ENCODE data around the gene MAP3K7CL.
A peak's percentile ranks its signal among the peaks of the same experiment; 100 is the strongest.

The MAP3K7CL gene

DNA sequence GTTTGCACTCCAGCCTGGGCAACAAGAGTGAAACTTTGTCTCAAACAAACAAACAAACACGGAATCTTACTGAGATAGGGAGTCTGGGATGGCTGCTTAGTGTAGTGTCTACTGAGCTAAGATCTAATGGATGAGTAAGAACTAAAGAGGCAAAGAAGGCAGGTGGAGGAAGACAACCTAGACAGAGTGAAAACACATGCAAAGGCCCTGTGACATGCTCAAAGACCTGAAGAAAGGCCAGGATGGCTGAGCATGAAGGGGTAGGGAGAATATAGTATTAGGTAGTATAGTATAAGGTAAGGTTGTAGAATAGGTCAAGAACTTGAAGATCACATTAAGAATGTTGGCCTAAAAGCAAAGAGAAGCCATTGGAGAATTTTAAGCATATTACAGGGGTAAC lies 49.1 kb downstream of the MAP3K7CL start:
- POLR2A ChIA-PET, result no interaction called here
- no peak for DNase-seq (ENCODE audit: extremely low spot score)
- TF ChIP-seq, protein P1, sequence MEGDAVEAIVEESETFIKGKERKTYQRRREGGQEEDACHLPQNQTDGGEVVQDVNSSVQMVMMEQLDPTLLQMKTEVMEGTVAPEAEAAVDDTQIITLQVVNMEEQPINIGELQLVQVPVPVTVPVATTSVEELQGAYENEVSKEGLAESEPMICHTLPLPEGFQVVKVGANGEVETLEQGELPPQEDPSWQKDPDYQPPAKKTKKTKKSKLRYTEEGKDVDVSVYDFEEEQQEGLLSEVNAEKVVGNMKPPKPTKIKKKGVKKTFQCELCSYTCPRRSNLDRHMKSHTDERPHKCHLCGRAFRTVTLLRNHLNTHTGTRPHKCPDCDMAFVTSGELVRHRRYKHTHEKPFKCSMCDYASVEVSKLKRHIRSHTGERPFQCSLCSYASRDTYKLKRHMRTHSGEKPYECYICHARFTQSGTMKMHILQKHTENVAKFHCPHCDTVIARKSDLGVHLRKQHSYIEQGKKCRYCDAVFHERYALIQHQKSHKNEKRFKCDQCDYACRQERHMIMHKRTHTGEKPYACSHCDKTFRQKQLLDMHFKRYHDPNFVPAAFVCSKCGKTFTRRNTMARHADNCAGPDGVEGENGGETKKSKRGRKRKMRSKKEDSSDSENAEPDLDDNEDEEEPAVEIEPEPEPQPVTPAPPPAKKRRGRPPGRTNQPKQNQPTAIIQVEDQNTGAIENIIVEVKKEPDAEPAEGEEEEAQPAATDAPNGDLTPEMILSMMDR (IDR thresholded peaks at IDR 0.05; ENCODE audit: control extremely low read depth, extremely low read depth, low read depth, missing control alignments), result no peak
- CTCF ChIA-PET, result interaction anchor here (1.1 kb wide), 1 partner anchor 11 kb away, joined by 3 read pairs; no protein-coding TSS in a partner anchor

DNA sequence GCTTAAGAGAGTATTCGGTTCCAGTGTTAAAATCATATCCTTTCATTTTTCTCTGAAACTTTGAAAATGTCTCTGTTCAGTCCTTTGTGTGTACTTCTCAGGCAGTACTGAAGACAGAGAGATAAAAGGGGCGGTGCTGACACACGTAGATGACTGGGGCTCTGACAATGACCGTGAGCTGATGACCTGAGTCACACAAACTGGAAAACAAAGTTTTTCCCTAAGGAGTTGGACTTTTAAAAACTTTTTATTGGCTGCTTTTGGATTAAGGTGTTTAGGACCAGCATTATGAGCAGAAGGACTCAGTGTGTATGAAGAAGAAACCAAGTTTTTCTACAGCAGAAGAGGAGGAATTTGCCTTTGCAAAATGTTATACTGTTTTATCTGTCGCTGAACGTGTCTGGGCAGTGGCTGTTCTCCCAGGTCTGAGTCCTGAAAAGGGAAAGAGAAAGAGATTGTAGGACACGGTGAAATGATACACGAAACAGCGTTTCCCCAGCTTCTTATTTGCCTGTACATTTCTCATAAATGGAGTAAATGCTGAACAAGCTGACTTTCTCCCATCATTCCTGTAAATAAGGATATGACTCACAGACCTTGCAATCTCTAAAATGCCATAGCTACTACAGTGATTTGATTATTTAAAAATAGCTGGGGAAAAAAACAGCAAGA lies 51.5 kb downstream of the MAP3K7CL start:
- ChIA-PET POLR2A (interaction anchor here (1.1 kb wide), 1 partner anchor 118 kb away, joined by 3 read pairs; no protein-coding TSS in a partner anchor), CTCF (interaction anchor here (0.9 to 2.1 kb wide), 3 partner anchors 9 to 669 kb away, joined by 3 to 8 read pairs (median 3); no protein-coding TSS in a partner anchor)
- TF ChIP-seq, protein P1 (IDR thresholded peaks at IDR 0.05; ENCODE audit: control extremely low read depth, extremely low read depth, low read depth, missing control alignments), result no peak
- peak; percentile 36 for DNase-seq (ENCODE audit: extremely low spot score)

DNA sequence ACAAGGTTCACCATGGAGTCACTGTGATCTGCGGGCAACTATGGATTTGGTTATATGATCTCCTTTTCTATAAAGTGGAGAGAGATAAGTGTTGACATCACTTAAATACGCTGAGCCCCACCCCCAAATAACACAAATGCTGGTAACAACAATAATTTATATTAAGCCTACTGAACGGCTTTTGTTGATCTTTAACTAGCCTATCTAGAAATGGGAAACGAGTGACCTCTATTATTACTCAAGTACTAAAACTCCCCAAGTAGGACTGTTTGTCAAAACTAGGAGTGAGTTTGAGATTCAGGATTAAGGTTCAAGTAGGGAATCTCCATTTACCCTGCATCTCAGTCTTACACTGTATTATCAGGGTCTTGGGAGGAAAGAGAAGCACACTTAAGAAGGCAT lies 52.2 kb downstream of the MAP3K7CL start:
- TF ChIP-seq, protein P1 (IDR thresholded peaks at IDR 0.05; ENCODE audit: control extremely low read depth, extremely low read depth, low read depth, missing control alignments), result no peak
- no peak for DNase-seq (ENCODE audit: extremely low spot score)
- POLR2A ChIA-PET, result interaction anchor here (1.1 kb wide), 1 partner anchor 118 kb away, joined by 3 read pairs; no protein-coding TSS in a partner anchor
- CTCF ChIA-PET, result interaction anchor here (2.1 kb wide), 1 partner anchor 12 kb away, joined by 8 read pairs; no protein-coding TSS in a partner anchor

DNA sequence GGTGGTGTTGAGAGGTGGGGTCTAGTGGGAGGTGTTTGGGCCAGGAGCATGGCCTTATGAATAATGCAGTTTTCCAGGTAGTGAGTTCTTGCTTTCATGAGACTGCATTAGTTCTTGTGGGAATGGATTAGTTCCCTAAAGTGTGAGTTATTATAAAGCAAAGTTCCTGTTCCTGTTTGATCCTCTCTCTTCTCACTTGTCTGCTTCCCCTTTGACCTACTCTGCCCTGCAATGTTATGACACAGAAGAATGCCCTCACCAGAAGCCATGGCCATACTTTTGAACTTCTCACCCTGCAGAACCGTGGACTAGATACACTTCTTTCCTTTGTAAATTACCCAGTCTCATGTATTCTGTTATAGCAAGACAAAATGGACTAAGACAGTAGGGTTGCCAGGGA lies 53.6 kb downstream of the MAP3K7CL start:
- DNase-seq (ENCODE audit: extremely low spot score), result no peak
- CTCF ChIA-PET, result interaction anchor here (1.3 kb wide), 1 partner anchor 12 kb away, joined by 4 read pairs; no protein-coding TSS in a partner anchor
- TF ChIP-seq, protein P1 (IDR thresholded peaks at IDR 0.05; ENCODE audit: control extremely low read depth, extremely low read depth, low read depth, missing control alignments), result no peak
- POLR2A ChIA-PET, result no interaction called here

DNA sequence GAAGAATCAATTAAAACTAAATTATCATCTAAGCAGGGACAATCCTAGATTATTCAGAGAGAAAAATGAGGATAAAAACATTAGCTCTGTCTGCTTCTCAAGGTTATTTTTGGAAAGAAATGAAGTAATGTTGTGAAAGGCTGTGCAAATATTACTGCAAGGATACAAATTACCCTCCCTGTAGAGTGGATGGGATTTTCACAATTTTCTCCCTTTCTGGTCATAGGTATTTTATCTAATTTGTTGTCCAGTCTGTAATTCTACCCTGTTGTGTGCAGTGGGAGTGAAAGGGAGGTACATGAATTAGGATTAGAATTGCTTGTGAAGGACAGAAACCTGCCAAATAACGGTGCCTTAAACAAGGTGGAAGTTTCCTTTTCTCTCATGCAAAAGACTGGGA lies 54.7 kb downstream of the MAP3K7CL start:
- POLR2A ChIA-PET, result interaction anchor here (0.5 kb wide), 1 partner anchor 14 kb away, joined by 7 read pairs; no protein-coding TSS in a partner anchor
- CTCF ChIA-PET, result interaction anchor here (1.2 to 1.3 kb wide), 2 partner anchors 9 to 11 kb away, joined by 3 to 4 read pairs; no protein-coding TSS in a partner anchor
- TF ChIP-seq, protein P1 (IDR thresholded peaks at IDR 0.05; ENCODE audit: control extremely low read depth, extremely low read depth, low read depth, missing control alignments), result no peak
- DNase-seq (ENCODE audit: extremely low spot score), result no peak

DNA sequence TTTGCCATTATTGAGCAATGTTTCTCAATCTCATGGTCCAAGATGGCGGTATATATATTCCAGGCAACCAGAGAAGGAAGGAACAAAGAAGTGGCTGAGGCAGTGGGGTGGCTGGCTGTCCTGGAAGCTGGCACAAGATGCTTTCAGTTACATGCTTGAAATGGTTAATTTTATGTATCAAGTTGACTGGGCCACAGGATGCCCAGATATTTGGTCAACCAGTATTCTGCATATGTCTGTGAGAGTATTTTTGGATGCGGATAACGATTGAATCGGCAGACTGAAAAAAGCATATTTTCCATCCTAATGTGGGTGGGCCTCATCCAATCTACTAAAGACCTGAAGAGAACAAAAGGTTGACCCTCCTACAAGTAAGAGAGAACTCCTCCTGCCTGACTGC lies 55.2 kb downstream of the MAP3K7CL start:
- TF ChIP-seq, protein P1 (IDR thresholded peaks at IDR 0.05; ENCODE audit: control extremely low read depth, extremely low read depth, low read depth, missing control alignments), result no peak
- ChIA-PET CTCF (interaction anchor here (1.2 kb wide), 1 partner anchor 9 kb away, joined by 3 read pairs; no protein-coding TSS in a partner anchor), POLR2A (interaction anchor here (0.5 to 0.6 kb wide), 2 partner anchors 10 to 13 kb away, joined by 3 to 7 read pairs; no protein-coding TSS in a partner anchor)
- no peak for DNase-seq (ENCODE audit: extremely low spot score)

All from GM10248 (cell line).